Endothelial cell of umbilical vein (primary cell): ENCODE results near the gene LSM14A.

Source experiments
- CTCF ChIP-seq, 2 donors: IDR thresholded peaks; 1 replicate in 1 of 2; 2 replicates in 1 of 2; pipeline ENCODE4 v1.5.1; 2011; ENCODE audit warnings: low read length in 2 of 2, mild to moderate bottlenecking in 2 of 2, moderate library complexity in 2 of 2, control low read depth in 1 of 2, inconsistent platforms in 1 of 2, low read depth in 1 of 2; ENCODE audit not compliant: insufficient read depth in 1 of 2; ENCODE audit errors: extremely low read depth in 1 of 2
- POLR2A ChIP-seq: IDR thresholded peaks from 2 replicates; pipeline ENCODE4 v1.6.1; 2012; ENCODE audit warnings: low read depth, mild to moderate bottlenecking, control low read depth, low read length
- POLR2AphosphoS5 ChIP-seq: IDR thresholded peaks from 2 replicates; pipeline ENCODE4 v1.6.1; 2012; ENCODE audit warnings: low read depth, mild to moderate bottlenecking, control low read depth, low read length, moderate library complexity; ENCODE audit not compliant: insufficient read depth

GRCh38 chr19:34148658-34149185 lies 23.6 kb upstream of the LSM14A start:
- TF ChIP-seq POLR2A = no peak
- TF ChIP-seq CTCF (IDR thresholded peaks at IDR 0.05; ENCODE audit: extremely low read depth in 1 of 2, insufficient read depth in 1 of 2, low read depth in 1 of 2, low read length in 2 of 2) = no peak
- TF ChIP-seq POLR2AphosphoS5 = no peak
